Panc1 (cell line): ENCODE measurements around the gene GALNT18. TPM values are rescaled to one million over a fixed set of nuclear protein-coding genes. Genes with fewer than 3 reads are reported as not detected.

Experiments used
- ATAC-seq: fragments of 200-7000 bp; cut with Tn5 transposase; 2 replicates; pipeline ENCODE4 v1.9.1; 2020; ENCODE audit warnings: mild to moderate bottlenecking, moderate library complexity
- BruUV-seq: library from RNA; stranded (reverse); fragments of 400-500 nt; replicated peaks from 2 replicates; lab custom pipeline; 2021; lab: Mats Ljungman, UMichigan
- CTCF ChIA-PET: fragments of 300-600 bp; sonication (Branson Sonifier 250); formaldehyde crosslinking; loops from one replicate; lab custom pipeline; 2022; ENCODE audit warnings: antibody characterized with exemption; lab: Charles Lee
- POLR2A ChIA-PET: fragments of 300-600 bp; sonication (Branson Sonifier 250); formaldehyde crosslinking; loops from one replicate; lab custom pipeline; 2022; ENCODE audit warnings: antibody characterized with exemption; lab: Charles Lee
- DNase-seq: peaks from one replicate; pipeline ENCODE4 v3.0.0-alpha.2; 2010; ENCODE audit warnings: low read depth, low spot score
- H3K27ac ChIP-seq: 2 replicates; pipeline ENCODE4 v1.5.1; 2011; ENCODE audit warnings: mild to moderate bottlenecking, low read length, inconsistent platforms
- H3K27me3 ChIP-seq: fragments of 200-500 bp; sonication (Bioruptor generic); 2 replicates; pipeline ENCODE4 v1.6.0; 2014; ENCODE audit warnings: low read length, inconsistent platforms; ENCODE audit not compliant: control insufficient read depth, insufficient read depth
- H3K36me3 ChIP-seq: fragments of 200-500 bp; sonication (Bioruptor generic); 2 replicates; pipeline ENCODE4 v1.5.1; 2014; ENCODE audit warnings: inconsistent platforms, mild to moderate bottlenecking, low read length, moderate library complexity; ENCODE audit not compliant: control insufficient read depth, insufficient read depth
- H3K4me1 ChIP-seq: 2 replicates; pipeline ENCODE4 v1.5.1; 2011; ENCODE audit warnings: inconsistent platforms, mild to moderate bottlenecking, low read length, moderate library complexity; ENCODE audit not compliant: control insufficient read depth, insufficient read depth
- H3K4me3 ChIP-seq, 2 experiments: 2 replicates each; pipeline ENCODE4 v1.5.1; 2011 to 2012; ENCODE audit warnings: low read depth in 2 of 2, low read length in 2 of 2, mild to moderate bottlenecking in 2 of 2, inconsistent platforms in 1 of 2, moderate library complexity in 1 of 2
- H3K9me3 ChIP-seq: fragments of 200-500 bp; sonication (Bioruptor generic); 2 replicates; pipeline ENCODE4 v1.5.1; 2014; ENCODE audit warnings: low read depth, mild to moderate bottlenecking, inconsistent platforms, low read length, moderate library complexity; ENCODE audit not compliant: control insufficient read depth, insufficient read depth
- POLR2AphosphoS5 ChIP-seq: IDR thresholded peaks from 2 replicates; pipeline ENCODE4 v1.6.1; 2012; ENCODE audit warnings: mild to moderate bottlenecking, low read depth, low read length, moderate library complexity
- SIN3A ChIP-seq: IDR thresholded peaks from 2 replicates; pipeline ENCODE4 v1.6.1; 2012; ENCODE audit warnings: low read depth, mild to moderate bottlenecking, low read length, moderate library complexity, borderline replicate concordance; ENCODE audit not compliant: insufficient read depth
- TCF7L2 ChIP-seq: IDR thresholded peaks from 2 replicates; pipeline ENCODE4 v1.6.1; 2011; ENCODE audit warnings: mild to moderate bottlenecking, low read depth, low read length, inconsistent platforms
- in situ Hi-C: cut with HindIII; loops from 2 replicates; pipeline ENCODE4 v1.10.0; 2016; ENCODE audit warnings: low sequenced_read_pairs, low pct_unique_long_range_greater_than_20kb
- intact Hi-C: fragments of 100-400 bp; cut with micrococcal nuclease; formaldehyde crosslinking; loops from one replicate; pipeline ENCODE4 v1.10.0; 2022; ENCODE audit not compliant: unreplicated experiment
- total RNA-seq: library from RNA; stranded (reverse); gene quantifications from one replicate; pipeline ENCODE4 v1.2.1, GENCODE V29; 2021; ENCODE audit not compliant: unreplicated experiment
- TF ChIP-seq, protein P1 (sequence below), 2 experiments: IDR thresholded peaks; 2 replicates each; pipeline ENCODE4 v1.6.1; 2011 to 2012; ENCODE audit warnings: low read depth in 2 of 2, control low read depth in 1 of 2, low read length in 1 of 2, mild to moderate bottlenecking in 1 of 2, moderate library complexity in 1 of 2; ENCODE audit not compliant: insufficient read depth in 1 of 2
- TF ChIP-seq, protein P2 (sequence below): fragments of 450-650 bp; IDR thresholded peaks from 2 replicates; pipeline ENCODE4 v1.5.1; 2017; ENCODE audit warnings: mild to moderate bottlenecking

The GALNT18 gene
- total RNA-seq, 1 experiment from 2014 or later: 8.6 TPM

- intact Hi-C loops (no loop called here), in situ Hi-C loops (no loop called here)
- no peaks in the 10 kb centered on the region for H3K9me3 ChIP-seq
- BruUV-seq: no TSS peak
- POLR2A ChIA-PET: no interaction called here
- H3K36me3 ChIP-seq: no peaks in the 10 kb centered on the region
- CTCF ChIA-PET: no interaction called here
- no peak for ATAC-seq
- H3K4me3 ChIP-seq: no peak overlapping the region
- H3K27ac ChIP-seq: no peak overlapping the region
- H3K27me3 ChIP-seq: no peaks in the 10 kb centered on the region
- H3K4me1 ChIP-seq: no peaks in the 10 kb centered on the region
- TF ChIP-seq, protein P1, sequence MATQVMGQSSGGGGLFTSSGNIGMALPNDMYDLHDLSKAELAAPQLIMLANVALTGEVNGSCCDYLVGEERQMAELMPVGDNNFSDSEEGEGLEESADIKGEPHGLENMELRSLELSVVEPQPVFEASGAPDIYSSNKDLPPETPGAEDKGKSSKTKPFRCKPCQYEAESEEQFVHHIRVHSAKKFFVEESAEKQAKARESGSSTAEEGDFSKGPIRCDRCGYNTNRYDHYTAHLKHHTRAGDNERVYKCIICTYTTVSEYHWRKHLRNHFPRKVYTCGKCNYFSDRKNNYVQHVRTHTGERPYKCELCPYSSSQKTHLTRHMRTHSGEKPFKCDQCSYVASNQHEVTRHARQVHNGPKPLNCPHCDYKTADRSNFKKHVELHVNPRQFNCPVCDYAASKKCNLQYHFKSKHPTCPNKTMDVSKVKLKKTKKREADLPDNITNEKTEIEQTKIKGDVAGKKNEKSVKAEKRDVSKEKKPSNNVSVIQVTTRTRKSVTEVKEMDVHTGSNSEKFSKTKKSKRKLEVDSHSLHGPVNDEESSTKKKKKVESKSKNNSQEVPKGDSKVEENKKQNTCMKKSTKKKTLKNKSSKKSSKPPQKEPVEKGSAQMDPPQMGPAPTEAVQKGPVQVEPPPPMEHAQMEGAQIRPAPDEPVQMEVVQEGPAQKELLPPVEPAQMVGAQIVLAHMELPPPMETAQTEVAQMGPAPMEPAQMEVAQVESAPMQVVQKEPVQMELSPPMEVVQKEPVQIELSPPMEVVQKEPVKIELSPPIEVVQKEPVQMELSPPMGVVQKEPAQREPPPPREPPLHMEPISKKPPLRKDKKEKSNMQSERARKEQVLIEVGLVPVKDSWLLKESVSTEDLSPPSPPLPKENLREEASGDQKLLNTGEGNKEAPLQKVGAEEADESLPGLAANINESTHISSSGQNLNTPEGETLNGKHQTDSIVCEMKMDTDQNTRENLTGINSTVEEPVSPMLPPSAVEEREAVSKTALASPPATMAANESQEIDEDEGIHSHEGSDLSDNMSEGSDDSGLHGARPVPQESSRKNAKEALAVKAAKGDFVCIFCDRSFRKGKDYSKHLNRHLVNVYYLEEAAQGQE (IDR thresholded peaks at IDR 0.05; ENCODE audit: insufficient read depth in 1 of 2, low read depth in 2 of 2, low read length in 1 of 2): no peak
- TF ChIP-seq, protein P2, sequence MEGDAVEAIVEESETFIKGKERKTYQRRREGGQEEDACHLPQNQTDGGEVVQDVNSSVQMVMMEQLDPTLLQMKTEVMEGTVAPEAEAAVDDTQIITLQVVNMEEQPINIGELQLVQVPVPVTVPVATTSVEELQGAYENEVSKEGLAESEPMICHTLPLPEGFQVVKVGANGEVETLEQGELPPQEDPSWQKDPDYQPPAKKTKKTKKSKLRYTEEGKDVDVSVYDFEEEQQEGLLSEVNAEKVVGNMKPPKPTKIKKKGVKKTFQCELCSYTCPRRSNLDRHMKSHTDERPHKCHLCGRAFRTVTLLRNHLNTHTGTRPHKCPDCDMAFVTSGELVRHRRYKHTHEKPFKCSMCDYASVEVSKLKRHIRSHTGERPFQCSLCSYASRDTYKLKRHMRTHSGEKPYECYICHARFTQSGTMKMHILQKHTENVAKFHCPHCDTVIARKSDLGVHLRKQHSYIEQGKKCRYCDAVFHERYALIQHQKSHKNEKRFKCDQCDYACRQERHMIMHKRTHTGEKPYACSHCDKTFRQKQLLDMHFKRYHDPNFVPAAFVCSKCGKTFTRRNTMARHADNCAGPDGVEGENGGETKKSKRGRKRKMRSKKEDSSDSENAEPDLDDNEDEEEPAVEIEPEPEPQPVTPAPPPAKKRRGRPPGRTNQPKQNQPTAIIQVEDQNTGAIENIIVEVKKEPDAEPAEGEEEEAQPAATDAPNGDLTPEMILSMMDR: no peak
- no peak for TF ChIP-seq SIN3A
- TF ChIP-seq TCF7L2: no peak
- TF ChIP-seq POLR2AphosphoS5: no peak
- no peak for DNase-seq
These were observed 138.2 kb downstream of the GALNT18 start for GRCh38 chr11:11483627-11484026.

- intact Hi-C loops: no loop called here
- ChIA-PET POLR2A (no interaction called here), CTCF (no interaction called here)
- TF ChIP-seq, protein P2: no peak
- TF ChIP-seq POLR2AphosphoS5: no peak
- TF ChIP-seq, protein P1 (IDR thresholded peaks at IDR 0.05; ENCODE audit: insufficient read depth in 1 of 2, low read depth in 2 of 2, low read length in 1 of 2): no peak
- TF ChIP-seq TCF7L2: no peak
- no peaks in the 10 kb centered on the region for H3K27me3 ChIP-seq
- DNase-seq: no peak
- in situ Hi-C loops: no loop called here
- ATAC-seq: no peak
- no peak overlapping the region for H3K4me3 ChIP-seq
- no peak overlapping the region for H3K27ac ChIP-seq
- H3K36me3 ChIP-seq: no peaks in the 10 kb centered on the region
- BruUV-seq: no TSS peak
- H3K4me1 ChIP-seq: no peaks in the 10 kb centered on the region
- H3K9me3 ChIP-seq: no peaks in the 10 kb centered on the region
These were observed 139.1 kb downstream of the GALNT18 start for GRCh38 chr11:11482730-11483129.
